ENCODE data around the gene ZFYVE27.

Gene ZFYVE27

DNA sequence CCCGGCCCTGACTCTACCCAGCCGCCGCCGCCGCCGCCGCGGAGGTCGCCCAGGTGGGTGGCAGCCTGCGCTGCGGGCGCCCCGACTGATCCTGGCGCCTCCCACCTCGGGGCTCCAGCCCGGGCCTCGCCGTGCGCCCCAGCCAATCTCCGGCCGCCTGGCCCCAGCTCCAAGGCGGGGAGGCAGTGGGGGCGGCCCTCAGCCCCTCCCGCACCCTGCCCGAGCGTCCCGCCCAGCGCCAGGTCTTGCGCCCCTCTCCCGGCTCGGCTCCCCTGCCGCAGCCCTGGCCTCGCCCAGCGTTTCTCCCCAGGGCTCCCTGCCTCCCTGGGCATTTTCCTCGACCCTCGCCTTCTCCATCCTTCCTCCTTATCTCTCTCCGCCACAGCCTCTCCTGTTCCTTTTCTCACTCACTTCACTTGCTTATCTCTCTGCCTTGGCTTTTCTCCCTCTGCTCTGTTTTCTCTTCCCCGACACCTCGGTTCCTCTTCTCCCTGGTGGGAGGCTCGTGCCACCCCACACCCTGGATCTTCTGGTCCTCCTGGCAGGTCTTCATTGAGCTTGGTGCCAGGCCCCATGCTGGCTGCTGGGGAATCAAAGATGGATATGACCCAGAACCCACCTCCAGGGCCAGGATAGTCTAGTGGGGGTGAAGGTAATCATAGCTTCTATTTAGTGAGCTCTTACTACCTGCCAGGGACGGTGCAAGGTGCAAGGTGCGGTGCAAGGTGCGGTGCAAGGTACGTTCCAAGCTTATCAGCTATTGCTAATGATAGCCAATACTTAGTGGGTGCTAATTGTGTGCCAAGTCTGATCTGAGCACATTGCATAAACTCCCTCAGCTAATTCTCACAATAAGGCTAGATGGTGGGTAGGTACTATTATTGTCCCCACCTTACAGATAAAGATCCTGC lies 35.2 kb downstream of the ZFYVE27 start, which contains the start of gene SFRP5:
Gene SFRP5, minus strand, starts transcription at position 87 of the 911 bp plus-strand sequence. CDS start 166 bp downstream, outside the sequence.
- no peak for DNase-seq

DNA sequence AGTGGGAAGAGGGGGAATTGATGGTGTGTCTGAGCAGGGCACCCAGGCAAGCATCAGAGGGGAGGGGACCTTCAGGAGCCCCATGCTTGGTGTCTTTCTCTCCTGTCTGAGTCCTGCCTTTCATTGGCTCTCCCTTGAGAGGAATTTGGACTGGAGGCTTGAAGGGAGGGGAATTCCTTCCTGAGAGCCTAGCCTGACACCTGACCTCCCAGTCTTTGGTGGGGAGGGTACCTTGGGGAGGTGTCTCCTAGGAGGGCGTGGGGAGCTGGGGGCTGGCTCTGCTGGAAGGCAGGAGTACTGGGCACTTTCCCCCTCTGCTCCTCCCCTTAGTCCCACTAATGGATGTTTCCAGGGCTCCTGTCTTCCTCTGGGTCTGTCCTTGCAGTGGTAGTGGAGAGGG lies 36.2 kb downstream of the ZFYVE27 start:
- DNase-seq = no peak

GRCh38 chr10:97774811-97775294 lies 37.9 kb downstream of the ZFYVE27 start:
- no peak for DNase-seq

GRCh38 chr10:97777143-97777542 lies 40.2 kb downstream of the ZFYVE27 start:
- DNase-seq = no peak

GRCh38 chr10:97778452-97779302 lies 41.7 kb downstream of the ZFYVE27 start:
- DNase-seq = no peak

- no peak for DNase-seq
Measured at GRCh38 chr10:97779492-97779891, 42.6 kb downstream of the ZFYVE27 start.

DNA sequence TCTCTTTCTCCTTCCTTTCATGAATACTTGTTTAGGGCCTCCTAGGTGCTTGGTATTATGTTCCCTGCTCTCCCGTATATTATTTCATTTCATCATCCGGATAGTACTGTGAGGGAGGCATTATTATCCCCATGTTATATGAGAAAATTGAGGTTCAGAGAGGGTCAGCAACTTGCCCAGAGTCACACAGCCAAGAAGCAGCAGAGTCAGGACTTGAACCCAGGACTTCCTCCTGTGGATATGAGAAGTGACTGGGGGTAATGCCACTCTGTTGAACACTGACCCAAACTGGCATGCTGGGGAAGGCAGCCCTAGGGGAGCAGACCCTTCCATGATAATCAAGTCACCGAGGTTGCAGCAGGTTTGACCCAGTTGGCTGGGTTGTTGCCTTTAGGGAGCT lies 43.0 kb downstream of the ZFYVE27 start:
- no peak for DNase-seq

GRCh38 chr10:97780841-97781617 lies 44.1 kb downstream of the ZFYVE27 start:
- DNase-seq = no peak

DNA sequence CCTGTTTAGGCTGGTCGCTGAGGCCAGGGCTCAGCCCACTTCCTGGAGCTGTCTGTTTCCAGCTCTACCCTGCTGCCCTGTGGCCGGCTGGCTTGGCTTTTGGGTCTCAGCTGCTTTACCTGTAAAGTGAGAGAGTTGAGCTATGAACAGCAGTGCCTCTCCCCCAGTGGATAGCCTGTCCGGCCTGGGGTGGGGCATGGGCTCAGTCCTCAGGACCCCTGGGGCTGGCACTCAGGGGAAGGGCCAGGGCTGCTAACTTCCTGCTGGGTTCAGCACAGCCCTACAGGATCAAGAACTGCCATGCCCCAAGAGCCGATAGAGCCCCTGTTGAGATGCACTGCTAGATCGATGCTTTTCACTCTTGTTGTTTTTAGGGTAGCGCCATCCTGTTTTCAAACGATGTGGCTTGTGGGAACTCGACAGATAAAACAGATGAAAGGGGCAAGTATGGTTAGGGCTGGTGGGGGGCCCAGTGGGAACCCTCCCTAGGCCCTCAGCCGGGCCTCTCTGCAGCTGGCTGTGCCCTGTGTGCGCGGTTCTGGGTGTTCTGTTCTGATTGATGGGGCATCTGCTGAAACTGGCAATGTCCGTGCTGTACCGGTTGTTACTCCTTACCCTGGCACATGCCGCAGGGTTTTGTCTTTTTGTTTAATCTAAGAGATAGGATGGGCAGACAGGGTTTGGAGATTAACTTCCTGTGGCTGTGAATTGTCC lies 44.8 kb downstream of the ZFYVE27 start:
- no peak for DNase-seq

DNA sequence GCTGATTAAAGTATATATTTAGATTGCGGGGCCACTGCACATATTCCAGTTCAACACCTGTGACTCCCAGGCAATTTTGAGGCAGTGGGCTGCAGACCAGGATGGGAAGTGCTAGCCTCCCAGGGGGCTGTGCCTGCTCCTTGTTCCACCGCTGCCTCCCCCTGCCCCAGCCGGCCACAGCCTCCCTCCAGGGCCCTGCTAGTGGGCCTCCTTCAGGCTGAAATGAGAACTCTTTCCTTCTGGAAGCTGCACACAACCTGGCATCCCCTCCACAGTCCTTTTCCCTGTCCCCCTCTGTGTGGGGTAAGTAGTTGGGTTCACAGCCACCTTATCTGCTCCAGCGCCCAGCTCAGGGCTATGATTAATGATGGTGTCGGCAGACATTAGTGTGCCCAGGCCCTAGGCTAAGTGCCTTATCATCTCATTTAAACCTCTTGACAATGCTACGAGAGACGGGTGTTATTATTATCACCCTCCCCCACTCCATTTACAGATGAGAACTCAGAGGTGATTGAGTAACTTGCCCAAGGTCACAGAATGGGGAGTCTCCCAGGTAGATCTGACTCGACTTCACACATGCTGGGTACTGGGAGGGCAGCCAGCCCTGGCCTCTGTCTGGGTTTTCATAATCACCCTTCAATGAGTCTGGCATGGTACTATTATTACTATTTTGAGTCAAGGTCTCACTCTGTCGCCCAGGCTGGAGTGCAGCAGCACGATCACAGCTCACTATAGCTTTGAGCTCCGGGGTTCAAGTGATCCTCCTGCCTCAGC lies 45.7 kb downstream of the ZFYVE27 start:
- DNase-seq = no peak

GRCh38 chr10:97784200-97784810 lies 47.4 kb downstream of the ZFYVE27 start:
- DNase-seq = no peak

DNA sequence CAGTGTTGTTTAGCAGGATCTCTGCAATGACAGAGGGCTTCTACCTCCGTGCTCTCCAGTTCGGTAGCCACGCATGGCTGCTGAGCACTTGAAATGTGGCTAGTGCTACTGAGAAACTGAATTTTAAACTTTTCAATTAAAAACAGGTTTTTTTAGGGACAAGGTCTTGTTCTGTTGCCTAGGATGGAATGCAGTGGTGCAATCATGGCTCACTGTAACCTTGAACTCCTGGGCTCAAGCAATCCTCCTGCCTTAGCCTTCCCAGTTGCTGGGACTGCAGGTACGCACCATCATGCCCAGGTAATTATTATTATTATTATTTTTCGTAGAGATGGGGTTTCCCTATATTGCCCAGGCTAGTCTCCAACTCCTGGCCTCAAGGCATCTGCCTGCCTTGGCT lies 48.3 kb downstream of the ZFYVE27 start:
- DNase-seq = no peak

GRCh38 chr10:97785731-97786130 lies 48.8 kb downstream of the ZFYVE27 start:
- no peak for DNase-seq

GRCh38 chr10:97788552-97789442 lies 51.9 kb downstream of the ZFYVE27 start:
- DNase-seq = no peak

GRCh38 chr10:97789770-97790397 lies 53.0 kb downstream of the ZFYVE27 start:
- DNase-seq = no peak

DNA sequence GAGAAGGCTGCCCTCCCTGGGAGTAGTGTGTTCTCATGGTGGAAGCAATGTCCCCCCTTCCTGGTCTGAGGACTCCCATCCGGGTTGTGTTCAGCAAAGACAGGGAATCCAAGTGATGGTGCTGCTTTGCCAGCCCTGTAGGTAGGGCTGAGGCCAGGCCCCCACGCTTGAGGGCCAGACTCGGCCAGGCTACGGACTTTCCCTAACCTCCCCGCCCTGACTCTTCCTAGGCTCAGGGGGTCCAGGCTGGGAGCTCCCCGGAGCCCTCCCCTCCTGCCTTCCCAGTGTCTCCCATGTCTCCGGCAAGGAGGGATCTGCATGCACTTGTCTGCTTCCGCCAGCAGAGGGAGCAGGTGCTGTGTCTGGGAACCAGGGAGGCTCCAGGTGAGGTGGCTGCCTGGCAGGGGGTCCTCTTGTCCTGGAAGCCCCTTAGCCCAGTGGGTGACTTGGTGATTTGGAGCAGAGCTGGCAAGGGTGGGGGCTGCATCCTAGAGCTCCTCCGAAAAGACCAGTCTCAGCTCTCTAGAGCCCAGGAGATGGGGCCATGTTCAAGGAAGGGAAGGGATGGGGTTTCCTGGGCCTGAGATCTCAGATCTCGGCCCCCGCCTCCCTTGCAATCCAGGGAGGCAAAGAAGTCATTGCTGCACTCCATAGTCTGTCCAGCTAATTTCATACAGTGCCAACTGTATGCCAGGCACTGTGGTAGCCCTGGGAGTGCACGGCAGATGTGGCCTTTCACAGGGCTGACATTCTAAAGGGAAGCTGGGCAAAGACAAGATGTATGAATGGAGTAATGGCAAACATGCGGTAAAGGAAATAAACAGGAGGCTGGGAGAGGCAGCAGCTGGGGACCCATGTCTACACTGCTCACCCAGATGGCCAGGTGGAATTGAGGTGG lies 55.1 kb downstream of the ZFYVE27 start:
- DNase-seq = no peak

- no peak for DNase-seq
Measured at GRCh38 chr10:97795886-97796285, 59.0 kb downstream of the ZFYVE27 start.

- DNase-seq = no peak
Measured at GRCh38 chr10:97796651-97797050, 59.7 kb downstream of the ZFYVE27 start.

All from NCI-H1436 treated with DMSO at 0.1 percent for 48 hours (cell line).